Panc1 (cell line): Measurements from ENCODE around the gene MAP3K14.

ENCODE experiments used
- CTCF ChIP-seq: fragments of 450-650 bp; IDR thresholded peaks from 2 replicates; pipeline ENCODE4 v1.5.1; 2017; ENCODE audit warnings: mild to moderate bottlenecking
- POLR2AphosphoS5 ChIP-seq: IDR thresholded peaks from 2 replicates; pipeline ENCODE4 v1.6.1; 2012; ENCODE audit warnings: mild to moderate bottlenecking, low read depth, low read length, moderate library complexity

- no peak for TF ChIP-seq CTCF
- TF ChIP-seq POLR2AphosphoS5, result no peak
Measured at GRCh38 chr17:45246338-45246737, 70.5 kb downstream of the MAP3K14 start.
